Hematopoietic multipotent progenitor cell treated with erythropoietin and hydrocortisone succinate and interleukin-3 and kit ligand, for 15 days (in vitro differentiated cells): ENCODE results near the gene ALAS1.
"Not testable (repeated sequence)": the region's sequence is repeated elsewhere in the genome, so short reads cannot be mapped to it uniquely, and the experiment has no call there.

Experiments used
- DNase-seq: peaks from one replicate; pipeline ENCODE4 v3.0.0-alpha.2; 2015; ENCODE audit warnings: low spot score

ALAS1 gene

DNA sequence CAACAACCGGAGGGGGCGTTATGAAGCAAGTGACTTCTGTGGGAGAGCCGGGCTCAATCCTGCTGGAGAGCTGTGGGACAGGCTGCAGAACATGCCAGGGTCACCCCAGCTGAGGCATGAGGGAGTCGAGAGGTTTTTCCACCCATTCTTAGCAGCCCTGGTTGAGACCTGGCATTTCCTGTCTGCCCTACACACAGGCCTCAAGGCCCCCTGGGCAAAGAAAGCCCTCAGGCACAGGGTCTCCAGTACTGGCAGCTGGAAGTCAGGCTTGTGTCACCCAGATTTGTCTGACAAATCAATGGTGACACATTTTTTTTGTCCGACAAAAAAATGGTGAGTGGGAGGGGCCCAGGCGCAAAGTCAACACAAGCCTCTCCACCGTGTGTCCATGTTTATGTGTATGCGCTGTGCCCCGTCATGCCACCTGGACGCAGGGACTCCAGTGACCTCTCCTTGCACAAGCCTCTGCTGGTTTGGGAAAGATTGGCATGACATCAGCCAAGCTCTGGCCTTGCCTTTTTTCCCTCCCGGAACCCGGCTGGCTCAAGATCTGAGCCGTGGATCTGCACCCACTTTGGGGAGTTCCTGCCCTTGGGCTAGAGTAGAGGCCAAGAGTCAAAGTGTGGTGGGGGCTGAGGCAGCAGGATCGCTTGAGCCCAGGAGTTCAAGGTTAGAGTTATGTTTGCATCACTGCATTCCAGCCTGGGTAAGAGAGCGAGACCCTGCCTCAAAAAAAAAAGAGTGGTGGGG, 20.8 kb upstream of the ALAS1 start:
- no peak for DNase-seq

DNA sequence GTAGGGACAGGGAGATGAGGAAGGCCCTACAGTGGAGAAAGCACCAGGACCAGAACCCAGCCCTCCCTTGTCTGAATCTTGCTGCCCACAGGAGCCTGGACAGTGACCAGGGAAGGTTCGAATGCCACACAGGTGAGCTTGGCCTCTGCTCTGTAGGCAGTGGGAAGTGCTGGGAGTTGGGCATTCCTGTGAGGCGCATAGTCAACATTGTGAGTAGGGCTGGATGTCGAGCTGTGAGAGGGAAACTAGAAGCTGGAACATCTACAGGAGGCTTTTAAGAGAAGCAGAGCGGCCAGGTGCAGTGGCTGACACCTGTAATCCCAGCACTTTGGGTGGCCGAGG, 20.3 kb upstream of the ALAS1 start:
- DNase-seq = no peak

DNA sequence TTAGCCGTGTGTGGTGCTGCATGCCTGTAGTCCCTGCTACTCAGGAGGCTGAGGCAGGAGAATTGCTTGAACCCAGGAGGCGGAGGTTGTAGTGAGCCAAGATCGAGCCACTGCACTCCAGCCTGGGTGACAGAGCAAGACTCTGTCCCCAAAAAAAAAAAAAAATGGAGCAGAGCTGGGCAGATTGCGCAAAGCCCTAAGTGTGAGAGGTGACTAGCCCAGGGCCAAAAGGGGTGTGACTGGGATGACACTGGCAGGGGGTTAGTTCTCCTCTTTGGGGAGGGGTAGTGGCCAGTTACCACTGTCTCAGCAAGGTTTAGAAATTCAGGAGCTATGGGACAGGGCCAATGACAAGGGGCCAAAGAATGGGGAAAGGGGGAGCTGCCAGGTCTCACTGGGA, 19.8 kb upstream of the ALAS1 start:
- DNase-seq = not testable (repeated sequence)

DNA sequence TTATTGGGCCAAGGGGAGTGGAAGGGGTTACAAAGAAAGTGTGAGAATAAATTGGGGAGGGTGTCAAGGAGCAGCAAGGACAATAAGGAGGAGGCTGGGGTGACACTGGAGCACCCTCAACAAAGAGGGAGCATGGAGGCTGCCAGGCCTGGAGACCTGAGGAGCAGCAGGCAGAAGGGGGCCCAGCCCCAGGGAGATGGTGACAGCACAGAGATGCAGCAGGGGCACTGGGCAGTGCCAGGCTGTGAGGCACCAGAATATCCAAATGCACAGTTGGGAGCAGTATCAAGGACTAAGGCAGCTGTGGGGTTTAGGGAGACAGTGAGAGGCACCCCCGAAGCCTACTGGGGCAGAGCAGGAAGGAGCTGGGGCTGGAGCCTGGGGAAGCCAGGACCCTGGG, 19.4 kb upstream of the ALAS1 start:
- no peak for DNase-seq

DNA sequence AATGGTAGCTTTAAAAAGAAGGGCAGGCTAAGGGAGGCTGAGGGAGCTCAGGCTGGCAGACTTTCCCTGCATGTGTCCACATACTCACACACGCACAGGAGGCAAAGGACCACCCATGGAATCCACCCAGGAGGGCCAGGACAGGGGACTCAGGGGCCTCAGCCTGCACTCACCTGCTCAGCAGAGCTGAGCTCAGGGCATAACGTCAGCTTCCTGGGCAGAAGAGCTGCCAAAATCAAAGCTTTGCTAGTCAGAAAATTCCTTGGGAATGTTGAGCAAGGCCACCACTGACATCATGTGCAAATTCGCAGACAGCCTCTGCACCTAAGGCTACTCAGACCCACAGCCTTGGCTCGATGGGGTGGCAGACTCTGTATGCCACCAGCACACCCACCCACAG, 16.4 kb upstream of the ALAS1 start:
- no peak for DNase-seq

DNA sequence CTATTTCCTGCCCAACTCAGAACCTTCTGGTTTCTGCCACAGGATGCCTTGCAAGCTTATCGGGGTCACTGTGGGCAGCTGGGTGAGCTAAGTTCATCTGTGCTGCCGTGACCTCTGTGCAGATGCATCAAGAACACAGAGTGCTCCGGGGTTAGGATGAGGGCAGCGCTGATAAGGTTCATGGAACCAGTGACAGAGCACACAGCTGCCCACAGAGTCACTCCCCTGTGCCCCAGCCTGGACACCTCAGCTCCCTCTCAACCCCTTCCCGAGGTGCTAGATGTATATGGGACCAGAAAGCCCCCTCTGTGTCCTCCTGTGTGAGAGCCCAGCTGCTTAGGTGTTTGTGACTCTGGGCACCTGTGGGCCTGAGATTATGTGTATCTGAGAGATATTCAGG, 15.8 kb upstream of the ALAS1 start:
- no peak for DNase-seq

DNA sequence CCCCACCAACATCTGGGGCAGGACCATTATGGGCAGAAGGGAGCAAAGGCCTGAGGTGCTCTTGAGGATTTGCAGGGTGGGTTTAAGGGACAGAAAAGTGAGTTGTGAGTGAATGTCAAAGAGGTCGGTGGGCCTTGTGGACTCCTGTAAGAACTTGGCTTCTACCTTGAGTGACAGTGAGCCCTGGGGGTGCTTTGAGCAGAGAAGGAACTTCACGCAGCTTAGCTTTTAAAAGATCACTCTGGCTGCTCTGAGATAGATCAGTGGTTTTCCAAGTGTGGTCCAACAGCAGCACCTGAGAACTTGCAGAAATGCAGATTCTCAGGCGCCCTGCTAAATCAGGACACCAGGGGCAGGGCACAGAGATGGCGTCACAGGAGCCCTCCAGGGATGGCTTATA, 15.3 kb upstream of the ALAS1 start:
- no peak for DNase-seq

DNA sequence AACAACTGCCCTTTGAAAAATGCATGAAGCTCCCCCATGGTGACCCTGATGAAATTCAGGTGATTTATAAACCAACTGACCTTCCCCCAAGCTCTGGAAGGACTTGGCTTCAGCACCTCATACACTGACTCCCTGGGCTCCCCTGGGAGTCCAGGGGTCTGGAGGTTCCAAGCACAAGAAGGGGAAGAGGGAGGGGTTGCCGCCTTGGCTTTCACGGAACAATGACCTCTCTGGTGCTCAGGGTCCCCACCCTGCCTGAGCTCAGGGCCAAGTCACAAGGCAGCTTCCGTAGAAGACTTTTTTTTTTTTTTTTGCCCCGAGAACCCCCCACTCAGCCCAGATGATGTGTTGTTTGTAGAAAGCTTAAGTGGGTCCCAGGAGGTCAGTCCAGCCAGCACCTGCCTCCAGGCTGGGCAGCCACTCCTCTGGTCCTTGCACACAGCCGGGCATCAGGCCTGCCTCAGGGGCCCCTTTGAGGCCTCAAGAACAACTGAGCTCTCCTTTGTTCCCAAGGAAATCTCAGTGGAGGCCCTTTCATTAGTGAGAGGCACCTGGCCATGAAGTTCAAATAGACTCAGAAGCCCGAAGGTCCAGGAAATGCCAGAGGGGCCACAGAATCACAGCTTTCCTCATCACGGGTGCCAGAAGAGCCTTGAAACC, 14.0 kb upstream of the ALAS1 start:
- DNase-seq = no peak

DNA sequence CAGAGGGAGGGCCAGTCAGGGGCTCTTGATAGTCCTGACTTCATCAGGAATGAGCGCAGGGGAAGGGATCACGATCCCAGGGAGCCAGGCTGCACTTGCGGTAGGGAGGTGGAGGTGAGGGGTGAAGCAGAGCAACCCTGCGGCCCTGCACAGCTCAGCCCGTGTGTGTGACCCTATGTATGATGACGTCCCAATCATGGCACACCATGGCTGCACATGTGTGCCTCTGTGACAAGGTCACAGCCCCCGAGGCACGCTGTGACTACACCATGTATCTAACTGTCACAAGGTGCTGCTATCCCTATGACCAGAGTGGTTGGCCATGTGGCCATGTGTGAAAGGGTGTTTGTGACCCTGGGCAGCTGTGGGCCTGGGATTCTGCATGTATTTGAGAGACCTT, 13.3 kb upstream of the ALAS1 start:
- no peak for DNase-seq

DNA sequence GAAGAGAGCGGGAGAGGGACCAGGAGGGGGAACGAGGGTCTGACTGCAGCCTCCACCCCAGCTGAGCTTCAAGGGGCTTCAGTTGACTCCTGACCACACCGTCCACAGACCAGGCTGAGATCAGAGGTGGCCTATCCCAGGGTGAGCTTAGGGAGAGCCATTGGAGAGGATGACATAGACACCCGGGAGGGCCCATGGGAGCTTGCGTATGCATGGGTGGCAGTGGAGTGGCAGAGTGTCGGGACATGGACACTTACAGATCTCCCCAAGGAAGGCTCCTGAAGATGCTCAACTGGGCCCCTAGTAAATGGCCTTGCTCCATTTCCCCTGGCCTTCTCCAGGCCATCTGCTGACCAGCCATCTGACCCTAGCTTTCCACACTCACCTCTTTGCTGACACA, 12.6 kb upstream of the ALAS1 start:
- no peak for DNase-seq

DNA sequence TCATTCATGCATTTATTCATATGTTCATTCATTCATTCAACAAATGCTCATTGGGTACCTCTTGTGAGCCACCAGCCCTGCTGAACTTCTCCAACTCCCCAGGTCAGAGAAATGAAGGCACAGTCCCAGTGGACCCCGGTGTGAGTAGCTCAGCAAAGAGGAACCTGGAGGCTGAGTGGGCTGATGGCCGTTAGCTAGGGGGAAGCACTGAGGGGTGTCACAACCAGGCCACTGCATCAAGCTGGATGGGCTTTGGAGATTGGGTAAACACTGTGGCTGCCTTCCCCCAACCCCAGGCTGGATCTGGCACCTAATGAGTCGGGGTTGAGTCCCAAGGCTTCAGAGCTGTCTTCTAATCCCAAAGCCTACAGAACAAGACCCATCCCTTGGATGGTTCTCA, 12.1 kb upstream of the ALAS1 start:
- DNase-seq = no peak

DNA sequence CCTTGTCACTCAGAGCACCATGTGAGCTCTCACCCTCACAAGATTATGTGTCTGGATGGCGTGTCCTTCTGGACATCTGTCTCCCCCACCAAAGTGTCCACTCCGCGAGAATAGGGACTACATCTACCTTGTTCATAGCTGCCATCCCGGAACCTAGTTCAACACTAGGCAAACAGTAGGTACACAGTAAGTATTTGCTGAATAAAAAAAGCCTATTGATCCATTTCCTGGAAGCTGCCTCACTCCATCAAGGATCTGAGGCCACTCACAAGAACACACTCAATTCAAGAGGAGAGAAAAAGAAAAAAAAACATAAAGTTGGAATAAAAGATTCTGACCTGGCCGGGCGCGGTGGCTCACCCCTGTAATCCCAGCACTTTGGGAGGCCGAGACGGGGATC, 11.2 kb upstream of the ALAS1 start:
- no peak for DNase-seq

DNA sequence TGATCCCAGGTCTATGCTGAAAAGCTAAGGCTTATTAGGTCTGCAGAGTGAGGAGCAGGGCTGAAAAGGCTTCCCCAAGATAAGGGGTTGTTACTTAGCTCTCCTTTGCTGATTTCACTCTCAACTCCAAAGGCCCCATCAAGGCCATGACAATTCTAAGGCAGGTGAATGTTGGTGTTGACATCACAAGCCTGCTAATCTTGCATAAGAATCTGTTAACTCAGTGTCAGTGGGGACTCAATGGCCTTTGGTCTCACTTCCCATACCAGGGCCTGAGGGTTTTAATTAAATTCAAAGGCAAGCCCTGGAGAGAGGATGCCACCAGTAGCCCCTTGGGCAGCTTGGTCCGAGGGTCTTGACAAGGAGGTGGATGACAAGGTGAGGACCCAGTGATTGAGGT, 9.4 kb upstream of the ALAS1 start:
- no peak for DNase-seq

DNA sequence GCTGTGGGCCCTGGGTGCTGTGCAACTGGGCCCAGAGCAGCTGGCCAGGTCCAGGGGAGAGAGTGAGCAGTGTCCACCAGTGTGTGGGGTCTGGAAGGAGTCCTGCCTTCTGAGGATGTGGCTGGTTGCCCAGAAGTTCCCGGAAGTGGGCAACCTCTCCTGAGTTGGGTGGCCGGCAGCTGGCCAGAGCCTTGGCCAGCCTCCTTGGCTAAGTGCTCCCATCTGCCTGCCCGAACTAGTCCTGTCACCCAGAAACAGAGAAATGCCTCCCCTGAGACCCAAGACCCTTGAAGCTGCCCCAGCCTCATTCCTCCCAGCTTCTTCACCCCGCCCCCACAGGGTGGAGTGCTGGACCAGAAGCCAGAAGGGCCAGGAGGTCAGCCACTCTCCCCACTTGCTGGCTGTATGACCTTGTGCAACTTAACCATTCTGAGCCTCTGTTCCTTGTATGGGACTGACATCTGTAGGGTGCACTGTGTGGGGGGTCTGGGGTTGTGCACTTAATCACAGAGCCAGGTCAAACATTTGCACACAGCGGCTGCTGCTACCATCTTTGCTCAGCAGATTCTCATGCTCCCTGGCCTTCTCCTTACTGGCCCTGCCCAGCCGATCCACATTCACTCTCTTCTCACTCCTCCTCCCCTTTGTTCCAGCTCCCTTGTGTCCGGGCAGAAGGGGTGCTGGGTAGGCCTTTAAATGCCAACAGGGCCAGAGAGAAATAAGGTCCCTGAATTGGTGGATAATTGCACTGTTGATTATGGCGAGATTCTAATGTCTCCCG, 7.5 kb upstream of the ALAS1 start:
- DNase-seq = no peak

DNA sequence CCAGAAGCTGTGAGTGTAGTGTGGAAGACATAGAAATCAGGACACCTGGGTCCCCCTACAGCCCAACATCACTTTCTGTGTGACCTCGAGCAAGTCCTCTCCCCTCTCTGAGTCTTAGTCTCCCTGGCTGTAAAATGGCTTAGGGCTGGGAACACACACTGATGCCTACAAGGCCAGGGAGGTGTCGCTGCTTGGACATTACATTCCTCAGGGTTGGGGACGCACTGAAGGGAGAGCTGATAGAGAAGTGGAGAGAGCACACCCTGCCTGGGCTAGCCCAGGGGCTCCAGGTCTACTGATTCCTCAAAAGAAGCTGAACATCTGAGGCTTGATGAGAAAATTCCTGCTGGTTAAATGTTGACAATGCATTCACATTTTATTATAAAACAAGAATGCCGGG, 6.3 kb upstream of the ALAS1 start:
- no peak for DNase-seq

DNA sequence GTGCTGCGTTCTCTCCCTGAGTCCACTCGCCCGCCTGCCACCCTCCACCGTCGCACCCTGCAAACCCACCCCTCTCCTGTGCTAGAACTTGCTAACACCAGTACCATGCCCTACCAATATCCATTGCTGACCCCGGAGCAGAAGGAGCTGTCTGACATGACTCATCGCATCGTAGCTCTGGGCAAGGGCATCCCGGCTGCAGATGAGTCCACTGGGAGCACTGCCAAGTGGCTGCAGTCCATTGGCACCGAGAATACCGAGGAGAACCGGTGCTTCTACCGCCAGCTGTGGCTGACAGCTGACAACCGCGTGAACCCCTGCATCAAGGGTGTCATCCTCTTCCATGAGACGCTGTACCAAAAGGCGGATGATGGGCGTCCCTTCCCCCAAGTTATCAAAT, 4.9 kb upstream of the ALAS1 start:
- DNase-seq = no peak

DNA sequence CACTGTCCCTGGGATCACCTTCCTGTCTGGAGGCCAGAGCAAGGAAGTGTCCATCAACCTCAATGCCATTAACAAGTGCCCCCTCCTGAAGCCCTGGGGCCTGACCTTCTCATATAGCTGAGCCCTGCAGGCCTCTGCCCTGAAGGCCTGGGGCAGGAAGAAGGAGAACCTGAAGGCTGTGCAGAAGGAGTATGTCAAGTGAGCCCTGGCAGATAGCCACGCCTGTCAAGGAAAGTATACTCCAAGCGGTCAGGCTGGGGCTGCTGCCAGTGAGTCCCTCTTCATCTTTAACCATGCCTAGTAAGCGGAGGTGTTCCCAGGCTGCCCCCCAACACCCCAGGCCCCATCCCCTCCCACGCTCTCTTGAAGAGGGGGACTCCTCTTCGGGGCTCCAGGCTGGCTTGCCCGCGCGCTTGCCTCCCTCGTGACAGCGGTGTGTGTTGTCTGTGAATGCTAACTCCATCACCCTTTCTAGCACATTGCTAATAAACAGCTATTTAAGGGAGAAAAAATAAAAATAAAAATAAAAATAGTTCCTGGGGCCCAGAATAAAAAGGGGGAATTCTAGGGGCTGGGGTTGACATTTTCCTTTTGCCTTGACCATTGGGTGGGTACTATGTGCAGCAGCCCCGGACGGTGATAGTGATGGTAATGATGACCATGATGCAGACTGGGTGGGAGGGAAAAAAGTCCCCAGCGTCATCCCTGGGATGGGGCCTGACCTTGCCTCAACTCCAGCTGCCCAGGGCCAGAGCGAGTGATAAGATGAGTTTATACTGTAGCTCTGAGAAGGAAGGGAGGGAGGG, 3.3 kb upstream of the ALAS1 start:
- DNase-seq = no peak

DNA sequence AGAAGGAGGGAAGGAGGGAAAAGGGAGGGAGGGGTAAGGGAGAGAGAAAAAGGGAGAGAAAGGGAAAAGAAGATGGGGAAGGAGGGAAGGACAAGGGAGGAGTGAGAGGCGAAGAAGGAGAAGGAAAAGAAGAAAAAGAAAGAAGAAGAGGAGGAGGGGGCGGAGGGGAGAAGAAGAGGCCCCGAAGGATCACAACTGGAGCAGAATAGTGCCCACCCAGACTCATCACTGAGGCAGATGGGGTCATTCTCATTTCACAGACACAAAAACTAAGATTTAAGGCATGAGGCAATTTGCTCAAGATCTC, 2.7 kb upstream of the ALAS1 start:
- no peak for DNase-seq

DNA sequence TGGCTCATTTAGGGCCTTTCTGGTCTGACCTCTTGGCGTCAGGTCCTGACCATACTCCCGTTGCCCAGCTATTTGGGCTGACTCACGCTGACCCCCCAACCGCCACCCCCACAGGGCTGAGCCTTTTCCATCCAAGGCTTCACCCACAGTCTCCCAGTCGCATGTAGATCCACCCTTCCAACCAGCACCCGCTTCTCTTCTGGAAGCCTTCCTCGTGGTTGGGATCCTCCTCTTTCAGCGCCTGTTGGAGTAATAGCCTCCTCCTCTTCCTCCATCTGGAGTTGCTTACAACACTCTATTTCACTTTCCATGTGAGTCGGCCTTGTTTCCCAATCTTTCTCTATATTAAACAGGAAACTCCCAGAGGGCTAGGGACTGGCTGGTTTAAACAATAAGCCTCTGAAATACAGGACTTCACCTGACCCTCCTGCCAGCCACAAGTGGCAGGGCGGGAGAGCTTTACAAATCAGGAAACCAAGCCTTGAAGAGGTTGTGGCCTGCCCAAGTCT, 2.1 kb upstream of the ALAS1 start:
- DNase-seq = no peak

DNA sequence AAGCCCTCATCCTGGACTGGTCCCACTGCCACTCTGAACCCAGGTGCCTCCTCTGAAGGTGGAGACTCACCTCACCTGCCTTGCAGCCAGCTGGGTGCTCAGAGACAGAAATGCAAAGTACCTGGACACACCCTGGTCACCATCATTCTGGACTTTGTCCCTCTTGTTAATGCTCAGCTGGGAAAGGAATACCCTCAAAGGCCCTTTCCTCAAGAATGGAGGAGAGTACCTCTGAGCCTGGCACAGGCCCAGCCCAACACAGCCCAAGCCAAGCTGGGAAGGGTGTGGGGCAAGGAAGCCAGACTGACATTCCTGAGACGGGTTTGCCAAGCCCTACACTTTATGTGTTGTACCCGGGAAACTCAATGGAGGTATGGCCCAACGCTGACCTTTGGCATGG, 983 bp upstream of the ALAS1 start:
- no peak for DNase-seq

DNA sequence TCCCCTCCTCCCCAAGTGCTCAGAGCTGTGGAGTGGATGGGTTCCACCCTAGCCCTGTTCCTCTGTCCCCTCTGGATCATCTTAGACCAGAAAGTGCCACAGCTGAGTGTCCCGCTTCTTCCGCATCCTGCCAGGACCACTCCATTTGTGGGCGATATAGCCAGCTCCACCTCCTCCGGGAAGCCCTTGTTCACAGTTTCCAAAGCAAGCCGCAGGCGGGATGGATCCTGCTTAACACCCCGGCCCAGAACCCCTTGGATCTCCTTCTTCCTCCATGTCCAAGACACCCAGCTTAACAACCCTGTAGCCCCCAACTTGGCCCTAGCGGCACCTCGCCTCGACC, 490 bp upstream of the ALAS1 start:
- no peak for DNase-seq
